ENCODE results near the gene SCAF1. TPM values are rescaled to one million over a fixed set of nuclear protein-coding genes. Genes with fewer than 3 reads are reported as not detected.
A peak's percentile ranks its signal among the peaks of the same experiment; 100 is the strongest.

The SCAF1 gene
- total and polyA plus RNA-seq, 10 of the 15 experiments (the other 5 are each of a cell fraction or from before 2014, with no cell fraction given): 0.18 to 77.0 (median 5.3) TPM

DNA sequence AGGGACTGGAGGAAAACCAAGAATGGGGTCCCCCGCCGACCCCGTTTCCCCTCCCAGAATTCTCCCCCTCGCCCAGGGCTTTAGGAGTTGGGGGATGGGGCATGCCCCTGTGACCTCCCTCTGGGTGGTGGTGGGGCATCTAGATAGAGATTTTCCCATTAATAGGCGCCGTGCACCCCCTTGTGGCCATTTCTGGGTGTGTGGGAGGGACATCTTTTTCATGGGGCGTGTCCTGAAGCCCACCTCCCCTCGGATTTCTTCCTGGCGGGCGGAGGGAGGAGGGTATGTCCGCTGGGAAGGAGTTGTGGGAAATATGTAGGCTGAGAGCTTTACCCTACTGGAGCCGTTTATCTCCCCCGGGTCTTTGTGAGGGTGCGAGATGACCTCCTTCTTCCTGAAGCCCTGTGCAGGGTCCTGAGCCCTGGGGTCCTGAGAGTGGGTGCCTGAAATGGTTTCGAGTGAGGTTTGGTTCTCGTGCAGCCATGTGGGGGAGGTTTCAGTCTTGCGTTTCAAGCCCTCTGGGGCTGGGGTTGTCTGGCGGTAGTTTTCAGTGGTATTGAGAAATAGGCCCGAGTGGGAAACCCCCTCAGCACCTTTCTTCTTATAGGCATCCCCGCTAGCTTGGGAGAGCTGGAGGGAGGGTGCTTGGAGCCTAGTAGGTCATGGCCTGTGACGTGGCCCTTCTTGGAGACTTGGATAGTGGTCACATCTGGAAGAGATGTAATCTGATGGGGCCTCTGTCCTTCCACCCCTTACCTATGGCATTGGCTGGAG lies 36.1 kb downstream of the SCAF1 start (continued):
- TF ChIP-seq, protein P1, sequence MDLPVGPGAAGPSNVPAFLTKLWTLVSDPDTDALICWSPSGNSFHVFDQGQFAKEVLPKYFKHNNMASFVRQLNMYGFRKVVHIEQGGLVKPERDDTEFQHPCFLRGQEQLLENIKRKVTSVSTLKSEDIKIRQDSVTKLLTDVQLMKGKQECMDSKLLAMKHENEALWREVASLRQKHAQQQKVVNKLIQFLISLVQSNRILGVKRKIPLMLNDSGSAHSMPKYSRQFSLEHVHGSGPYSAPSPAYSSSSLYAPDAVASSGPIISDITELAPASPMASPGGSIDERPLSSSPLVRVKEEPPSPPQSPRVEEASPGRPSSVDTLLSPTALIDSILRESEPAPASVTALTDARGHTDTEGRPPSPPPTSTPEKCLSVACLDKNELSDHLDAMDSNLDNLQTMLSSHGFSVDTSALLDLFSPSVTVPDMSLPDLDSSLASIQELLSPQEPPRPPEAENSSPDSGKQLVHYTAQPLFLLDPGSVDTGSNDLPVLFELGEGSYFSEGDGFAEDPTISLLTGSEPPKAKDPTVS (IDR thresholded peaks at IDR 0.05; ENCODE audit: low read depth, low read length): no peak
- TF ChIP-seq SIX5 (IDR thresholded peaks at IDR 0.05; ENCODE audit: low read depth, low read length, severe bottlenecking): no peak
- TF ChIP-seq RB1 (IDR thresholded peaks at IDR 0.05; ENCODE audit: borderline replicate concordance): peak; percentile 75; the same call in 1 of the 2 replicates
- TF ChIP-seq, protein P2, sequence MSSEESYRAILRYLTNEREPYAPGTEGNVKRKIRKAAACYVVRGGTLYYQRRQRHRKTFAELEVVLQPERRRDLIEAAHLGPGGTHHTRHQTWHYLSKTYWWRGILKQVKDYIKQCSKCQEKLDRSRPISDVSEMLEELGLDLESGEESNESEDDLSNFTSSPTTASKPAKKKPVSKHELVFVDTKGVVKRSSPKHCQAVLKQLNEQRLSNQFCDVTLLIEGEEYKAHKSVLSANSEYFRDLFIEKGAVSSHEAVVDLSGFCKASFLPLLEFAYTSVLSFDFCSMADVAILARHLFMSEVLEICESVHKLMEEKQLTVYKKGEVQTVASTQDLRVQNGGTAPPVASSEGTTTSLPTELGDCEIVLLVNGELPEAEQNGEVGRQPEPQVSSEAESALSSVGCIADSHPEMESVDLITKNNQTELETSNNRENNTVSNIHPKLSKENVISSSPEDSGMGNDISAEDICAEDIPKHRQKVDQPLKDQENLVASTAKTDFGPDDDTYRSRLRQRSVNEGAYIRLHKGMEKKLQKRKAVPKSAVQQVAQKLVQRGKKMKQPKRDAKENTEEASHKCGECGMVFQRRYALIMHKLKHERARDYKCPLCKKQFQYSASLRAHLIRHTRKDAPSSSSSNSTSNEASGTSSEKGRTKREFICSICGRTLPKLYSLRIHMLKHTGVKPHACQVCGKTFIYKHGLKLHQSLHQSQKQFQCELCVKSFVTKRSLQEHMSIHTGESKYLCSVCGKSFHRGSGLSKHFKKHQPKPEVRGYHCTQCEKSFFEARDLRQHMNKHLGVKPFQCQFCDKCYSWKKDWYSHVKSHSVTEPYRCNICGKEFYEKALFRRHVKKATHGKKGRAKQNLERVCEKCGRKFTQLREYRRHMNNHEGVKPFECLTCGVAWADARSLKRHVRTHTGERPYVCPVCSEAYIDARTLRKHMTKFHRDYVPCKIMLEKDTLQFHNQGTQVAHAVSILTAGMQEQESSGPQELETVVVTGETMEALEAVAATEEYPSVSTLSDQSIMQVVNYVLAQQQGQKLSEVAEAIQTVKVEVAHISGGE (CRISPR knock-in tag; IDR thresholded peaks at IDR 0.05): no peak
- TF ChIP-seq, protein P3, sequence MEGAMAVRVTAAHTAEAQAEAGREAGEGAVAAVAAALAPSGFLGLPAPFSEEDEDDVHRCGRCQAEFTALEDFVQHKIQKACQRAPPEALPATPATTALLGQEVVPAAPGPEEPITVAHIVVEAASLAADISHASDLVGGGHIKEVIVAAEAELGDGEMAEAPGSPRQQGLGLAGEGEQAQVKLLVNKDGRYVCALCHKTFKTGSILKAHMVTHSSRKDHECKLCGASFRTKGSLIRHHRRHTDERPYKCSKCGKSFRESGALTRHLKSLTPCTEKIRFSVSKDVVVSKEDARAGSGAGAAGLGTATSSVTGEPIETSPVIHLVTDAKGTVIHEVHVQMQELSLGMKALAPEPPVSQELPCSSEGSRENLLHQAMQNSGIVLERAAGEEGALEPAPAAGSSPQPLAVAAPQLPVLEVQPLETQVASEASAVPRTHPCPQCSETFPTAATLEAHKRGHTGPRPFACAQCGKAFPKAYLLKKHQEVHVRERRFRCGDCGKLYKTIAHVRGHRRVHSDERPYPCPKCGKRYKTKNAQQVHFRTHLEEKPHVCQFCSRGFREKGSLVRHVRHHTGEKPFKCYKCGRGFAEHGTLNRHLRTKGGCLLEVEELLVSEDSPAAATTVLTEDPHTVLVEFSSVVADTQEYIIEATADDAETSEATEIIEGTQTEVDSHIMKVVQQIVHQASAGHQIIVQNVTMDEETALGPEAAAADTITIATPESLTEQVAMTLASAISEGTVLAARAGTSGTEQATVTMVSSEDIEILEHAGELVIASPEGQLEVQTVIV (IDR thresholded peaks at IDR 0.05; ENCODE audit: borderline replicate concordance, partially characterized antibody): no peak
- no peak for TF ChIP-seq WRNIP1 (IDR thresholded peaks at IDR 0.05; ENCODE audit: borderline replicate concordance, low read depth, low read length)
- no peak for TF ChIP-seq SUPT20H (IDR thresholded peaks at IDR 0.05; ENCODE audit: borderline replicate concordance, control insufficient read depth, low read depth, low read length)
